Measurements from ENCODE around the gene CYP24A1.

The CYP24A1 gene

DNA sequence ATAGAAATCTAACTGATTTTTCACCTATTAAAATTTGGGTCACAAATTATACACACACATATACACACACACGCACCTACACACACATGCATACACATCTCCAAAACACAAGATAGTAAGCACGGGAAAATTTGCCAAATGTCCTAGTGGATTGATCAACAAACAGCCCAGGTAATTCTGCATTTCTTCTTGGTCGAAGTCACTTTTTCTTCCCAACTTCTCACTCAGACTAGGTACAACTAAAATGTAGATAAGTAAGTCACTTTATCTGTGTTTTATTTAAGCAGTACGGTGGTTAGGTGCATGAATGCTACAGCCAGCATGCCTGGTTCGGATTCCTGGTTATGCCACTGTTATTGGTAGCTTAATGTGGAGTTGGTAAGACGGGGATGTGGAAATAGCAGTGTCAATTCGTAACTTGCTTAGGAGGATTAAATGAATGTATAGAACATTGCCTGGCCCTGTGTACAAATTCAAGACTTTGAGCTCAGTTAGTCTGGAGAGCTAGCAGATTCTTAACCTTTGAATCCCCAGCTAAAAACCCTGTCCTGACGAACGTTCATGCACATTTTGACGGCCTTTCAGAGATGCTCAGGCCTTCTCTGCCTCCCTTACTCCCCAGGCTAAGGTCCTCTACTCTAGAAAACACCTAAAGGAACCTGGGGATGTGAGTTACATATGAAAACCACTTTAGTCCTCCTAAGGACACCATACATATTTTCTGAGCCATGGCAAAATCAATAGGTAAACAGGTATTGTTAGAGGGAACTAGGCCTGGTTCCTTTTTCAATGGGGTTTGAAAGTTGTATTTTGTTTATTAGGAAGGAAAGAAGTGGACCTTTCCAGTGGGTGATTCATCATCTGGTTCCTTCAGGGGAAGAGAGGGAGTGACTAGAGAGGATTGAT, 50.9 kb downstream of the CYP24A1 start:
- H3K27ac ChIP-seq = peak overlapping the region; percentile 44
- TF ChIP-seq ZFX (IDR thresholded peaks at IDR 0.05) = no peak
- TF ChIP-seq, protein P1, sequence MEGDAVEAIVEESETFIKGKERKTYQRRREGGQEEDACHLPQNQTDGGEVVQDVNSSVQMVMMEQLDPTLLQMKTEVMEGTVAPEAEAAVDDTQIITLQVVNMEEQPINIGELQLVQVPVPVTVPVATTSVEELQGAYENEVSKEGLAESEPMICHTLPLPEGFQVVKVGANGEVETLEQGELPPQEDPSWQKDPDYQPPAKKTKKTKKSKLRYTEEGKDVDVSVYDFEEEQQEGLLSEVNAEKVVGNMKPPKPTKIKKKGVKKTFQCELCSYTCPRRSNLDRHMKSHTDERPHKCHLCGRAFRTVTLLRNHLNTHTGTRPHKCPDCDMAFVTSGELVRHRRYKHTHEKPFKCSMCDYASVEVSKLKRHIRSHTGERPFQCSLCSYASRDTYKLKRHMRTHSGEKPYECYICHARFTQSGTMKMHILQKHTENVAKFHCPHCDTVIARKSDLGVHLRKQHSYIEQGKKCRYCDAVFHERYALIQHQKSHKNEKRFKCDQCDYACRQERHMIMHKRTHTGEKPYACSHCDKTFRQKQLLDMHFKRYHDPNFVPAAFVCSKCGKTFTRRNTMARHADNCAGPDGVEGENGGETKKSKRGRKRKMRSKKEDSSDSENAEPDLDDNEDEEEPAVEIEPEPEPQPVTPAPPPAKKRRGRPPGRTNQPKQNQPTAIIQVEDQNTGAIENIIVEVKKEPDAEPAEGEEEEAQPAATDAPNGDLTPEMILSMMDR (conservative IDR thresholded peaks at IDR 0.05) = no peak

DNA sequence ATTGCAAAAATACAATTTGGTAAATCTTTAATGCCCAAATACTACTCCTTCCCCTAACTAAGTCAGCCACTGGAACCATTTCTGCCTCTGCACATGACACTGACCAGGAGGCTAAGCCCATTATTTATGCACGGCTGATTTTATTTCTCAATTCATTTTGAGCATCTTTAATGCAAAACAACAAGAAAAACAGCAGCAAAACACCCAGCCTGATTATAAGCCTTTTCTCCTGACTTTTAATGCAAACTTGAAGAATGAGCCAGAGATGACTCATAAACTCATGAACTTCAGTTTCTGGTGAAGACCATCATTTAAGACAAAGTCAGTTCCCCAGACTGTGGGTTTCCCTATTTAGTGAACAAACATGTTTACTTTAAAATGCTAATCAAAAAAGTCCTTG, 51.6 kb downstream of the CYP24A1 start:
- no peak for TF ChIP-seq ZFX (IDR thresholded peaks at IDR 0.05)
- TF ChIP-seq, protein P1 (conservative IDR thresholded peaks at IDR 0.05) = no peak
- H3K27ac ChIP-seq = no peak overlapping the region

DNA sequence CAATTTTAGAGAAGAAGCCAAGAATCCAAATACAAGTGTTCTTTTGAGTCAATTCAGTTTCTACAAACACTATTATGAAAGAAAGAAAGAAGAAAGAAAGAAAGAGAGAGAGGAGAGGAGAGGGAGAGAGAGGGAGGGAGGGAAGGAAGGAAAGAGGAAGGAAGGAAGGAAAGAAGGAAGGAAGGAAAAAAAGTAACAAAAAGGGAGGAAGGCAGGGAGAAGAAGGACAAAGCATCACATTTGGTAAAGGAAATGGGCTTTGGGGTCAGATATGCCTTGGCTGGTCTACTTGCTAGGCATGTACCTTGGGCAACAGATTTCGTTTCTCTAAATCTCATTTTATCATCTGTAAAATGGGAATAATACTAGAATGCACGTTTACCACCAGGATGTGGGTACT, 54.0 kb downstream of the CYP24A1 start:
- H3K27ac ChIP-seq = no peak overlapping the region
- TF ChIP-seq, protein P1 (conservative IDR thresholded peaks at IDR 0.05) = no peak
- TF ChIP-seq ZFX (IDR thresholded peaks at IDR 0.05) = no peak

DNA sequence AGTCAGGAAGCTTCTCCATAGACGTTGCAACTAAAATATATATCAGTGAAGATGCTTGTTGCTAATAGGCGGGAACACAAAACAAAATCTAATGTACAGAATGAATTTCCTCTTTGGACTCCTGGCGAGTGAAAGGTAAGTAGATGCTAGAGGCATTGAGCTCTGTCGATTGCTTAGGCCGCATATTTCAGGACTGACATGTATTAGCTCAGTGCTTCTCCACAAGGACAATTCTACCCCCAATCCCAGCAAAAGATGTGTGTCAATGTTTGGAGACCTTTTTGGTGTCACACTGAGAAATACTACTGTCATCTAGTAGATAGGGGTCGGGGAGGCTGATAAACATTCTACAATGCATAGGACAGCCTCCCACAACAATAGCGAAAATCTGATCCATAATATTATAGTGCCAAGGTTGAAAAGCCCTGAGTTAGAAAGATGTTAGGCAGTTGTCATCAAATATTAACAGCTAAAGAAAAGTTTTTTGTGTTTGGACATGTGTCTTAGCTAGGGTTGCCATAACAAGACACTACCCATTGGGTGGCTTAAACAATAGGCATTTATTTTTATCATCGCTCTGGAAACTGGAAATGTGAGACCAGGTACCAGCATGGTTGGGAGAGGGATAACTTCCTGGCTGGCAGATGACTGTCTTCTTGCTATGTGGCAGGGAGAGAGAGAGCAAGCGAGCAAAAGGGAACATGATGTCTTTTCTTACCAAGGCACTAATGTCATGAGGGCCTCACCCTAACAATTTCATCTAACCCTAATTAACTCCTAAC, 55.4 kb downstream of the CYP24A1 start:
- TF ChIP-seq, protein P1 (conservative IDR thresholded peaks at IDR 0.05) = no peak
- TF ChIP-seq ZFX (IDR thresholded peaks at IDR 0.05) = no peak
- H3K27ac ChIP-seq = no peak overlapping the region

DNA sequence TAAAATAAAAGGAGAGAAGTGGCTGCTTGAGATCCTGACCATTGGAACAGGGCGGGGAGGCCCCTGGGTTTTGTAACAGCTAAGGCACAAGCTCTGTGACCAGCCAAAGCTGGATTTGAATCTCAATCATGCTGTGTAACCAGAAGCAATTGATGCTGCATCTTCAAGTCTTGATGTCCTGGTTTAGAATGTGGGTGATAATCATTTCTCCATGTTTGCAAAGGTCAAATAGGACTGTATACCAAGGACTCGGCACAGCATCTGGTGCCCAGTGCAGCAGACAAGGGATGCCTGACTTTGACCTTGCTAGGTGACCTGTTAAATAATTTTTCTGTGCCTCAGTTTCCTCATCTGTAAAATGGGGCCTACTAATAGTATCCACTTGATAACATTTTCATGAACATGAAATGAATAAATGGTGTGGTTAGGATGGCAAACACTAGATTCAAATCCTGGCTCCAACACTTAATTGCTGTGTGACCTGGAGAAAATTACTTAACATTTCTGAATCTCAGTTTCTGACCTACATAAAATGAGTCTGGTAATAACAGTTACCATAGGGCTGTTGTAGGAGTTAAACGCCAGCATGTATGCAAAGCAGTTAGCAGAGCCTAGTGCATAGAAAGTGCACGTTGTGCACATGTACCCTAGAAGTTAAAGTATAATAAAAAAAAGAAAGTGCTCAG, 57.1 kb downstream of the CYP24A1 start:
- H3K27ac ChIP-seq = no peak overlapping the region
- TF ChIP-seq ZFX (IDR thresholded peaks at IDR 0.05) = no peak
- TF ChIP-seq, protein P1 (conservative IDR thresholded peaks at IDR 0.05) = no peak

DNA sequence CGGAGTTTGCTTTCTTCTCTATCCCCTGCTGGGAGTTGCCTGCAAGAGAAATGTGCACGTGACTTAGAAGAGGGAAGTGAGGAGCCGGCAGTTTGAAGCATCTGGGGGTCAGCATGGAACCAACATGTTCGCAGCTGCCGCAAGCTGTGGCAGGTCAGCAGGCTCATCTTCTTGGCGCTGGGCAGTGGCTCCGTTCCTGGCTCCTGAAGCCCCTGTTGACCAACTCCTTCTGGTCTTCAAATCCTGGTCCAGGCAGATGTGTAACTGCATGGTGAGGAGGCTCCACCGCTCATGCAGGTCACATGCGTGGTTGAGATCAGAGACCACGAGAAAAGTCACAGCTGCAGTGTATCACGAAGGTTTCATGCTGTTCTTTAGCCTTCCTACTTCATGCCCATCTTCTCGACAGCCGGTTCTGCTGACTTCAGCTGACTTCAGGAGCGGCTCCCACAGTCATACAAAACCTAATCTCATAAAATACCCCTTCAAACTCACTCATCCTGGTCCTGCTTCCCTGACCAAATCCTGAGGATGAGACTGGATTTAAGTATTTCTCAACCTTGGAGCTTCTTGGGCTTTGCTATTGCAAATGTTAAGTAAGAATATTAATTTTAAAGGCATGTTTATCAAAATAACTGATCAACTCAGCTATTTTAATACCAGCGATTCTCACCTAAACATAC, 58.5 kb downstream of the CYP24A1 start:
- no peak overlapping the region for H3K27ac ChIP-seq

More for the DNA sequence above, 58.5 kb downstream of the CYP24A1 start:
- TF ChIP-seq, protein P1 (conservative IDR thresholded peaks at IDR 0.05) = no peak
- no peak for TF ChIP-seq ZFX (IDR thresholded peaks at IDR 0.05)
